ENCODE data around the gene BRIP1.

GRCh38 chr17:61722398-61722797 lies 140.9 kb downstream of the BRIP1 start:
- TF ChIP-seq POLR2A (IDR thresholded peaks at IDR 0.05) (no peak), CTCF (IDR thresholded peaks at IDR 0.05 in 8 of 11, conservative IDR thresholded peaks at IDR 0.05 in 3 of 11) (no peak)
